Activated CD4-positive, CD25-positive, alpha-beta regulatory T cell treated with anti-CD3 and anti-CD28 coated beads, Interleukin-2, amount 50 U/mL, for 24 hours (primary cell): Measurements from ENCODE around the gene PDZD4.
"Not testable (repeated sequence)": the region's sequence is repeated elsewhere in the genome, so short reads cannot be mapped to it uniquely, and the experiment has no call there.

ENCODE experiments used
- ATAC-seq, 2 donors: fragments of 150-1000 bp; cut with Tn5 transposase; one replicate each; pipeline ENCODE4 v1.10.0; 2021; ENCODE audit warnings: mild to moderate bottlenecking in 1 of 2, moderate library complexity in 1 of 2

PDZD4 gene

DNA sequence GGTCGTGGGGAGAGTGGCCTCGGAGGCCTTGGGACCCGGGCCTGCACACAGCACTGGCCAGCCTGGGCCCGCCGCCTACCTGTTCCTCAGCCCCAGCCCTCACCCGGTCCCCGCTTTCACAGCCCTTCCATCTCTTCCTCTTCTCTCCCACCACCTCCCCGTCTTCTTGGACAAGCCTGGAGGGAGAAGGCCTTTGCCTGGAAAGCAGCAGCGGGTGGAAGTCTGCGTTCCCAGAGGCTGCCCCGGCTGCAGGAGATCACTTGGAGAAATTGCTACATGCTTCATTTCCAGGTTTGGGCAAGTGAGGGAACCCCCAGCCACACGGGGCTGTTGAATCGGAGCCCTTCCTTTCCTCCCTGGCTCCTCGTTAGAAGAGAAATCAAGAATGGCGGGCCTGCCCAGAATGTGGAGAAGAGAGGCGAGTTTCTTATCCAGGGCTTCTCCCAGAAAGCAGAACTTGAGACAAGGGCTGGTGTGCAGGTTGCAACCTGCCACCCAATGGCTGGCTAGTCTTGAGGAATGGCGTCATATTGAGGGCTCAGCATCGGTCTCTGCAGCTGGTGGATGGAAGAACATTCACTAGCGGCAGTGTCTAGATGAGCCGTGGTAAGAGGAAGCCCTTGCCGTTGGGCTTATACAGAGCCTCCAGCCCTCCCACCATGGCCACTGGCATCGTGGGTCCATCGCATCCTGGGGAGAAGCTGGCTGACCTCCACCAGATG is 1.2 kb upstream of the PDZD4 start:
- no peak for ATAC-seq

DNA sequence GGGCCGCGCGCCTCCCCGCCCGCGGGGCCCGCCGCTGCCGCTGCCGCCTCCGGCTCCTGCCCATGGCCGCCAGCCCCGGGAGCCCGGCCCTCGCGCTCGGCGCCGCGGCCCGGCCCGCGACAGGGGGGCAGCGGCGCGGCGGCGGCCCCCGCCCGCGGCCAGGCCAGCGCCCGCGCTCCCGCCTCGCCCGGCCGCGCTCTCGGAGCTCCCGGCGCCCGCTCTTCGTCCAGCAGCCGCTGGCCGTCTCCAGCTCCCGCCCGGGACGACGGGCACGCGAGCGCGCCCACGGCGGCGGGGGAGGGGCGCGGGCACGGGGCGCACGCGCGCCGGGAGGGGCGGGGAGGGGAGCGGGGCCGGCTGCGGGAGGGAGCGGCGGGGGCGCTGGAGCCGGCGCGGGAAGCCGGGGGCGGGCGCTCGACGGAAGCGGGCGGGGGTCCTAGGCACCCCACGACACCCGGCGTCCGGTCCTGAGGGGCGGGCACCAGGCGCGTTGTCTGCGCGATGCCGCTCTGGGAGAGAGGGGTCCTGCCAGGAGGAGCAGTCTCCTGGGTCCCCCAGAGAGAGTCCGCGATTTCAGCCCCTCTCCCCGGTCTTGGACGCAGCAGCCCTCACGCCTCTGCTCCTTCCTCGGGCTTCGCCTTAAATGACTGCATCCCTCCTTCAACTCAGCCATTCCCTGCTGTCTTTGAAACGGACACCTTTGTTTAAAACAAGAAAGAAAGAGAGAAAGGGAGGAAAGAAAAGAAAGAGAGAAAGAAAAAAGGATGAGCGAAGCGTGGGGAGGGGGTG is 490 bp upstream of the PDZD4 start:
- ATAC-seq = no peak

DNA sequence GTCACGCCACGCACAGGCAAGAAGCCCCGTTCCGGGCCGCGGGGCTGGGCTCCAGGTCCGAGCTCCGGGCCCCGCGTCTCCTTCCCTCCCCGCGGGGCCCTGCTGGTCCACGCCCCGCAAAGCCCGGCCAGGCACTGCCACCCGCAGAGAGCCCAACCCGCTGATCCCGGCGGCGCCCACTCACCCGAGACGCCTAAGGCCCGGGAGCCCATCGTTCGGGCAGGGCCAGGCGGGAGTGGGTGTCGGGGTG is 870 bp downstream of the PDZD4 start:
- ATAC-seq = no peak

DNA sequence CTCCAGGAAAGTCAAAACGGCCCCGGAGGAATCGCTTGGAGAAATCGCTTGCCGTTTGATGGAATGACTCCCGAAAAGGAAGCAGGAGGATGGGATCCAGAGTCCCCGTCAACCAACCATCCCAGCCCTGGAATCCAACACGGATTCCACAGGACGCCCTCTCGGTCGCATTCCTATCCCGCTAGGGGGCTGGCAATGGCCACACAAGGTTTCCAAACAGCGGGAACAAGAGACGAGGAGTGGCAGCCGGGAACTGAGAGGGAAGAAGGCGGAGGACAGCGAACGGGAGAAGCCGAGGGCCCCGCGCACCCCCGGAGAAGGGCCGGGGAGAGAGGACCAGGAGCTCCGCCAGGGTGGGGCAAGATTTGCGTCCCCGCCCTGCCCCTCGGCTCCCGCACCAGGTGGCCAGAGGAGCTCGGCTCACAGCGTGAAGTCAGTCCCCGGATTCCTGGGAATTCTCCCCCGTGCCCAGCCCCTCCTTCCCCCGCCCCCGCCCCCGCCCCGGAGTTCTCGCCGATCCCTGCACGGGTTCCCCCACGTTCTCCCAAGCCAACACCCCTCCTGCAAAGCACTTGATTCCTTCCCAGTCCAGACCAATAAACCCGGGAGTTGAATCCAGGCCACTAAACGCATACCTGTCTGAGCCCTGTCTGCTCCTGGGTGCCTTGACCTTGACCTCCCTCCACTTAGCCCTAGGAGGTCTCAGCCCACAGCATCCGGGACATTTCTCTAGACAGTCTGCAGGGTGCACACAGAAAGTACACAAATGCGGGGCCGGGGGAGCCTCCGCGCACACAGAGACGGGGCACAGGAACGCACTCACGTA is 1.4 kb downstream of the PDZD4 start:
- ATAC-seq = peak in 1 of 2 donors; percentile 20

- no peak for ATAC-seq
Measured at GRCh38 chrX:153828308-153828707, 2.0 kb downstream of the PDZD4 start.

DNA sequence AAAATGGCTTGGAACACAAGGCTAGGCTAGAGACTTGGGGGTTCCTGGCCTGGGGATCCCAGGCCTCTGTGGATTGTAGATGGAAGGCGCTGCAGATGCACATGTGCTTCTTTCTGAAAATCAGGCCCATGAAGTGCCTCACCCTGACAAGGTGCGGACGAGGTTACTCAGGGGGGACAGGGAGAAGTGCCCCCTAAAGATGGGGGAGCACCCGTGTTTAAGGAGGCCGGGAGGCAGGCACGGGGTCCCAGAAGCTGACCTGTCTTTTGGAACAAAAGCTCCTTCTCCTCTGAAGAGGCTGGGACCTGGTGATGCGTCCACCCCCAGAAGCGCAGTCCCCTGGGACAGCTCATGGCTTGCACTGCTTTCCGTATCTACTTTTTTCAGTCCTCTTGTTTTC is 2.4 kb downstream of the PDZD4 start:
- no peak for ATAC-seq

DNA sequence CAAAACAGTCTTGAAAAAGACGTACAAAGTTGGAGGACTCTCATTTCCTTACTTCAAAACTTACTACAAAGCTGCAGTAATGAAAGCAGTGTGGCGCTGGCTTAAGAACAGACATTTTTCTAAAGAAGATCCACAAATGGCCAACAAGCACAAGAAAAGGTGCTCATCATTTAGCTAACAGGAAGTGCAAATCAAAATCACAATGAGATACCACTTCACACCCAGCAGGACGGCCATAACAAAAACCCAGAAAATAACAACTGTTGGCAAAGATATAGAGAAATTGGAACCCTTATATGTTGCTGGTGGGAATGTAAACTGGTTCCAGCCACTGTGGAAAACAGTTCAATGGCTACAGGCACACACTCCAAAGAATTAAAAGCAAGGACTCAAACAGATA is 3.3 kb downstream of the PDZD4 start:
- ATAC-seq = no peak

- no peak for ATAC-seq
Measured at GRCh38 chrX:153825042-153825441, 5.3 kb downstream of the PDZD4 start.

GRCh38 chrX:153824348-153824747 is 6.0 kb downstream of the PDZD4 start:
- ATAC-seq = no peak

- ATAC-seq = no peak
Measured at GRCh38 chrX:153821066-153821465, 9.3 kb downstream of the PDZD4 start.

DNA sequence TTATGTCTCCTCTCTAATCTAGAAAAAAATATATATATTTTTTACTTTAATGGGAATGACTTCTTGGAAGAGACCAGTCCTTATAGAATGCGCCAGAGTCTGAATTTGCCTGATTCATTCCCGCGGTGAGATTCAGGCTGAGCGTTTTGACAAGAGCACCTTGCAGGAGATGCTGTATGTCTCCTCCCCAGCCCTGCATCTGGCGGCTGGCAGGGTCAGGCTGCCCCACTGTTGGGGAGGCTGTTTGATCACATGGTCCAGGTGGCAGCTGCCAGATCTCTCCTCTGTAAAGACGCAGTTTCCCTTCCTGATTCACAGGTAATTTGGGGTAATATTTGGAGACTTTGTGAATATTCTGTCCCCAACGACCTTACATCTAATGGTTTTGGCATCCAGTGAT is 9.7 kb downstream of the PDZD4 start:
- ATAC-seq = no peak

GRCh38 chrX:153819384-153820040 is 10.8 kb downstream of the PDZD4 start:
- no peak for ATAC-seq

DNA sequence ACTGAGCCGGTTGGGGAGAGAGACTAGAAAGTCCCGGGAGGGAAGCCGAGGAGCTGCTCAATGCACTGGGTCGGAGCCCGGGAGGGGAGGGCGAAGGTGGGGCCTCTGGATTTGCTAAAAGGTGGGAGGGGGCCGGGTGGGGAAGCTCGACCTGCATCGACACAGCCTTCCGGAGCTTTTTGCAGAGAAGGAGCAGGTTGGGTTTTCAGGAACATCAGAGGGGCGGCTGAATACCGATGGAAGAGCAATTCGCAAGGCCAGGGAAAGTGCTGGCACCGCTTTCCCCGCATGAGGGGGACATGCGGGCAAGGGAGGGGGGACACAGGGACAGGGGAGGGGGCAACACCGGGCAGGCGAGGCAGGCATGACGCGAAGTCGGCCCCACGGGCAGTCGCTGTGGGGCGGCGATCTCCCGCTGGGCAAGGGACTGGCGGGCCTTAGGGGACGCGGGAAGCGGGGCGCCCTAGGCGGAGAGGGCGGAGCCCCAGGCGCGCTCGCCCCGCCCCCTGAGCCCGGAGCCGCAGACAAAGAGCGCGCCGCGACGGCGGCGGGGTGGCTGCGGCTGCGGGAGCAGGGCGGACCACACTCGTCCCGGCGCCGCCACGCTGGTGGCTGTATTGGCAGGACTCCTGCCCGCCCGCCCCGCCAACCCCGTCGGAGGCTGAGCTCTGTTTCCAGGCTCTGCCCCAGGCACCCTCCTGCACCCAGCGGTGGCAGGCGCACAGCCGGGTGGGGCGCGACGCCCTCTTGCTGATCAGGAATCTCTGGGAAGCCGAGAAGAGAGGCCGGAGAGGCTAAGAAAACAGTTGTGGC is 11.6 kb downstream of the PDZD4 start:
- peak; percentile 56 to 71 for ATAC-seq

GRCh38 chrX:153818064-153818463 is 12.3 kb downstream of the PDZD4 start:
- ATAC-seq = not testable (repeated sequence)

- no peak for ATAC-seq
Measured at GRCh38 chrX:153816831-153817690, 13.3 kb downstream of the PDZD4 start.

- ATAC-seq = no peak
Measured at GRCh38 chrX:153814591-153815315, 15.6 kb downstream of the PDZD4 start.

GRCh38 chrX:153813161-153813560 is 17.2 kb downstream of the PDZD4 start:
- ATAC-seq = no peak

GRCh38 chrX:153812220-153812619 is 18.1 kb downstream of the PDZD4 start:
- ATAC-seq = no peak

DNA sequence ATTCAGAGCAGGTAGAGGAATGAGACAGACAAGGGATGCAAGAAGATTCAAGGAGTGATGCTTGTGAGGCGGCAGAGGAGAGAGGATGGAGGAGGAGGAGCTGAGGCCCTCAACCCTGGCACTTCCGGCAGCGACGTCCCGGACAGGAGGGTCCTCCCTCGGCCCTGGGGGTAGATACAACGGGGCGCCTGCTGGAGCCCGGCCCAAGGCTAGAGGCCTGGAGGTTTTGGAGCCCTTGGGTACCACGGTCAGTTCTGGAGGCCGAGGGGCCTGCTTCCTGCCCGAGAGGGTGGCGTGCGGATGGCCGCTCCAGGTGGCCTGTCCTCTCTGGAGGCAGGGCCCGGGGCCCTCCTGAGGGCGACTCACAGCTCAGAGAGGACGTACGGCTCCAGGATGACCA is 22.4 kb downstream of the PDZD4 start:
- ATAC-seq = no peak

GRCh38 chrX:153806999-153807575 is 23.3 kb downstream of the PDZD4 start:
- no peak for ATAC-seq
